CD8-positive, alpha-beta memory T cell (primary cell): Measurements from ENCODE around the gene EVL. TPM values are rescaled to one million over a fixed set of nuclear protein-coding genes. Genes with fewer than 3 reads are reported as not detected.
"Not testable (repeated sequence)": the region's sequence is repeated elsewhere in the genome, so short reads cannot be mapped to it uniquely, and the experiment has no call there.

Source experiments
- CTCF ChIA-PET: fragments of 350-600 bp; sonication (Branson Sonifier 250); formaldehyde crosslinking; loops from one replicate; lab custom pipeline; 2021; ENCODE audit warnings: antibody characterized with exemption; lab: Charles Lee
- POLR2A ChIA-PET: fragments of 350-600 bp; sonication (Branson Sonifier 250); formaldehyde crosslinking; loops from one replicate; lab custom pipeline; 2021; ENCODE audit warnings: antibody characterized with exemption; lab: Charles Lee
- DNase-seq, 5 donors: peaks; one replicate each; pipeline versions ENCODE4 v3.0.0 to v3.0.0-alpha.2; 2020 to 2022; ENCODE audit warnings: mixed read lengths in 1 of 5
- H3K27ac ChIP-seq: one replicate; pipeline ENCODE4 v1.7.0; 2013; ENCODE audit warnings: low read depth, mild to moderate bottlenecking, low read length, moderate library complexity
- H3K27me3 ChIP-seq: 2 replicates; pipeline ENCODE4 v1.7.0; 2013; ENCODE audit warnings: low read length, mild to moderate bottlenecking; ENCODE audit not compliant: insufficient read depth, poor library complexity, severe bottlenecking
- H3K36me3 ChIP-seq: 2 replicates; pipeline ENCODE4 v1.7.0; 2013; ENCODE audit warnings: mild to moderate bottlenecking, low read length, moderate library complexity; ENCODE audit not compliant: insufficient read depth
- H3K4me1 ChIP-seq: 2 replicates; pipeline ENCODE4 v1.7.0; 2013; ENCODE audit warnings: mild to moderate bottlenecking, low read length, moderate library complexity; ENCODE audit not compliant: insufficient read depth
- H3K4me3 ChIP-seq: 2 replicates; pipeline ENCODE4 v1.7.0; 2013; ENCODE audit warnings: mild to moderate bottlenecking, low read length
- H3K9me3 ChIP-seq: 2 replicates; pipeline ENCODE4 v1.7.0; 2013; ENCODE audit warnings: mild to moderate bottlenecking, low read length
- H3K27ac Mint-ChIP-seq, 8 donors: one replicate each; pipeline ENCODE4 v1.8.0; 2020 to 2021; ENCODE audit warnings: mixed read lengths in 8 of 8, mild to moderate bottlenecking in 6 of 8, inconsistent platforms in 3 of 8, moderate library complexity in 3 of 8
- H3K27me3 Mint-ChIP-seq, 2 donors: one replicate each; pipeline ENCODE4 v1.8.0; 2020 to 2021; ENCODE audit warnings: mixed read lengths in 2 of 2, mild to moderate bottlenecking in 1 of 2, moderate library complexity in 1 of 2
- H3K36me3 Mint-ChIP-seq, 3 donors: one replicate each; pipeline ENCODE4 v1.8.0; 2020 to 2021; ENCODE audit warnings: mixed read lengths in 3 of 3, inconsistent platforms in 1 of 3, mild to moderate bottlenecking in 1 of 3
- H3K4me1 Mint-ChIP-seq, 3 donors: one replicate each; pipeline ENCODE4 v1.8.0; 2020 to 2021; ENCODE audit warnings: mixed read lengths in 3 of 3, inconsistent platforms in 1 of 3, mild to moderate bottlenecking in 1 of 3
- H3K4me3 Mint-ChIP-seq, 7 donors: one replicate each; pipeline ENCODE4 v1.8.0; 2020 to 2021; ENCODE audit warnings: mixed read lengths in 7 of 7, mild to moderate bottlenecking in 6 of 7, moderate library complexity in 4 of 7, inconsistent platforms in 2 of 7
- H3K9me3 Mint-ChIP-seq, 5 donors: one replicate each; pipeline ENCODE4 v1.8.0; 2020 to 2022; ENCODE audit warnings: mixed read lengths in 5 of 5, mild to moderate bottlenecking in 3 of 5, moderate library complexity in 2 of 5, inconsistent platforms in 1 of 5
- polyA plus RNA-seq: library from polyadenylated mRNA; unstranded; fragments of 300-500 nt; fragmentation: Illumina TruSeq; gene quantifications from one replicate; pipeline ENCODE4 v1.2.3, GENCODE V29; 2021
- total RNA-seq, 2 experiments: library from RNA; stranded (reverse); gene quantifications; one replicate each; pipeline ENCODE4 v1.2.3, GENCODE V29; 2021

Gene EVL
- total and polyA plus RNA-seq, 3 experiments from 2014 or later = 129 to 228 (median 218) TPM

- CTCF ChIA-PET = interaction anchor here (1.0 to 1.8 kb wide), 4 partner anchors 25 to 168 kb away, joined by 3 to 4 read pairs (median 4); no protein-coding TSS in a partner anchor
These were observed 40.1 kb upstream of the EVL start for GRCh38 chr14:100025111-100025510.

GRCh38 chr14:100027771-100028490 lies 37.3 kb upstream of the EVL start:
- no peaks in the 10 kb centered on the region for H3K36me3 Mint-ChIP-seq
- no peak overlapping the region for H3K4me3 Mint-ChIP-seq
- Histone ChIP-seq H3K4me1 (no peaks in the 10 kb centered on the region), H3K36me3 (no peaks in the 10 kb centered on the region), H3K27me3 (no peaks in the 10 kb centered on the region), H3K9me3 (no peaks in the 10 kb centered on the region), H3K4me3 (no peak overlapping the region), H3K27ac (no peak overlapping the region)
- H3K9me3 Mint-ChIP-seq = no peaks in the 10 kb centered on the region
- POLR2A ChIA-PET = no interaction called here
- peaks cover 8 to 11% (median 10%) of the 10 kb centered on the region in 3 donors for H3K4me1 Mint-ChIP-seq
- CTCF ChIA-PET = interaction anchor here (0.5 to 0.7 kb wide), 2 partner anchors 10 to 18 kb away, joined by 3 read pairs; no protein-coding TSS in a partner anchor
- H3K27ac Mint-ChIP-seq = no peak overlapping the region
- H3K27me3 Mint-ChIP-seq = peaks cover 0 to 2% of the 10 kb centered on the region in 2 donors
- no peak for DNase-seq

More at GRCh38 chr14:100025111-100025510, 40.1 kb upstream of the EVL start:
- Histone ChIP-seq H3K36me3 (no peaks in the 10 kb centered on the region), H3K27ac (no peak overlapping the region), H3K4me1 (no peaks in the 10 kb centered on the region), H3K27me3 (no peaks in the 10 kb centered on the region), H3K4me3 (no peak overlapping the region), H3K9me3 (no peaks in the 10 kb centered on the region)
- Mint-ChIP-seq H3K27ac (peak overlapping the region in 5 of 8 donors; percentile 8 to 47 (median 34)), H3K4me1 (peaks cover 8 to 11% (median 10%) of the 10 kb centered on the region in 3 donors), H3K4me3 (no peak overlapping the region), H3K9me3 (no peaks in the 10 kb centered on the region), H3K27me3 (peaks cover 0 to under 1% of the 10 kb centered on the region in 2 donors), H3K36me3 (no peaks in the 10 kb centered on the region)
- POLR2A ChIA-PET = no interaction called here
- no peak for DNase-seq

- no peaks in the 10 kb centered on the region for H3K36me3 ChIP-seq
- POLR2A ChIA-PET = no interaction called here
- DNase-seq = no peak
- peaks cover 8 to 11% (median 10%) of the 10 kb centered on the region in 3 donors for H3K4me1 Mint-ChIP-seq
- H3K4me3 Mint-ChIP-seq = no peak overlapping the region
- H3K9me3 ChIP-seq = no peaks in the 10 kb centered on the region
- peaks cover 0 to 2% of the 10 kb centered on the region in 2 donors for H3K27me3 Mint-ChIP-seq
- no peak overlapping the region for H3K27ac ChIP-seq
- H3K4me1 ChIP-seq = no peaks in the 10 kb centered on the region
- CTCF ChIA-PET = interaction anchor here (0.6 kb wide), 1 partner anchor 1815 kb away, joined by 3 read pairs; no protein-coding TSS in a partner anchor
- no peaks in the 10 kb centered on the region for H3K27me3 ChIP-seq
- no peak overlapping the region for H3K4me3 ChIP-seq
- no peaks in the 10 kb centered on the region for H3K36me3 Mint-ChIP-seq
- H3K27ac Mint-ChIP-seq = peak overlapping the region in 1 of 8 donors; percentile 25
- H3K9me3 Mint-ChIP-seq = no peaks in the 10 kb centered on the region
These were observed 36.1 kb upstream of the EVL start for GRCh38 chr14:100028990-100029677.

GRCh38 chr14:100030006-100030405 lies 35.2 kb upstream of the EVL start:
- not testable (repeated sequence) for H3K36me3 Mint-ChIP-seq, H3K4me3 Mint-ChIP-seq, H3K9me3 ChIP-seq, H3K27me3 ChIP-seq, H3K27me3 Mint-ChIP-seq, H3K4me1 Mint-ChIP-seq, H3K9me3 Mint-ChIP-seq, H3K4me1 ChIP-seq, H3K27ac ChIP-seq, H3K27ac Mint-ChIP-seq, H3K4me3 ChIP-seq, DNase-seq, H3K36me3 ChIP-seq
- ChIA-PET POLR2A (interaction anchor here (1.1 kb wide), 1 partner anchor 39 kb away, joined by 3 read pairs; no protein-coding TSS in a partner anchor), CTCF (interaction anchor here (0.6 kb wide), 1 partner anchor 1814 kb away, joined by 3 read pairs; no protein-coding TSS in a partner anchor)

GRCh38 chr14:100030452-100031153 lies 34.6 kb upstream of the EVL start:
- Histone ChIP-seq H3K36me3 (no peaks in the 10 kb centered on the region), H3K9me3 (no peaks in the 10 kb centered on the region), H3K4me1 (no peaks in the 10 kb centered on the region), H3K27ac (no peak overlapping the region), H3K27me3 (no peaks in the 10 kb centered on the region), H3K4me3 (no peak overlapping the region)
- Mint-ChIP-seq H3K9me3 (no peaks in the 10 kb centered on the region), H3K4me1 (no peaks in the 10 kb centered on the region), H3K36me3 (no peaks in the 10 kb centered on the region), H3K4me3 (no peak overlapping the region), H3K27me3 (peaks cover 0 to 2% of the 10 kb centered on the region in 2 donors), H3K27ac (no peak overlapping the region)
- ChIA-PET POLR2A (interaction anchor here (1.1 kb wide), 1 partner anchor 38 kb away, joined by 3 read pairs; no protein-coding TSS in a partner anchor), CTCF (interaction anchor here (1.0 kb wide), 1 partner anchor 162 kb away, joined by 3 read pairs; no protein-coding TSS in a partner anchor)
- no peak for DNase-seq

- H3K4me3 Mint-ChIP-seq = no peak overlapping the region
- ChIA-PET POLR2A (no interaction called here), CTCF (interaction anchor here (1.0 kb wide), 1 partner anchor 161 kb away, joined by 3 read pairs; no protein-coding TSS in a partner anchor)
- Histone ChIP-seq H3K27ac (no peak overlapping the region), H3K4me3 (no peak overlapping the region), H3K9me3 (no peaks in the 10 kb centered on the region), H3K4me1 (no peaks in the 10 kb centered on the region), H3K27me3 (no peaks in the 10 kb centered on the region), H3K36me3 (no peaks in the 10 kb centered on the region)
- H3K27me3 Mint-ChIP-seq = peaks cover 0 to 2% of the 10 kb centered on the region in 2 donors
- H3K9me3 Mint-ChIP-seq = no peaks in the 10 kb centered on the region
- H3K36me3 Mint-ChIP-seq = no peaks in the 10 kb centered on the region
- no peaks in the 10 kb centered on the region for H3K4me1 Mint-ChIP-seq
- H3K27ac Mint-ChIP-seq = peak overlapping the region in 2 of 8 donors; percentile 3 to 38
- DNase-seq = no peak
These were observed 33.5 kb upstream of the EVL start for GRCh38 chr14:100031506-100032281.

- no peaks in the 10 kb centered on the region for H3K27me3 ChIP-seq
- ChIA-PET CTCF (interaction anchor here (1.3 kb wide), 1 partner anchor 160 kb away, joined by 3 read pairs; no protein-coding TSS in a partner anchor), POLR2A (no interaction called here)
- H3K9me3 ChIP-seq = no peaks in the 10 kb centered on the region
- no peak overlapping the region for H3K4me3 ChIP-seq
- Mint-ChIP-seq H3K27me3 (peaks cover 0 to 2% of the 10 kb centered on the region in 2 donors), H3K4me1 (no peaks in the 10 kb centered on the region), H3K4me3 (no peak overlapping the region), H3K9me3 (no peaks in the 10 kb centered on the region), H3K36me3 (no peaks in the 10 kb centered on the region), H3K27ac (no peak overlapping the region)
- H3K27ac ChIP-seq = no peak overlapping the region
- DNase-seq = no peak
- no peaks in the 10 kb centered on the region for H3K4me1 ChIP-seq
- no peaks in the 10 kb centered on the region for H3K36me3 ChIP-seq
These were observed 32.5 kb upstream of the EVL start for GRCh38 chr14:100032738-100033137.
